ENCODE data around the gene ZSWIM6.

ZSWIM6 gene

GRCh38 chr5:61447780-61448495 is 115.9 kb downstream of the ZSWIM6 start:
- no peak for DNase-seq

- no peak for DNase-seq
Measured at GRCh38 chr5:61449804-61450492, 117.9 kb downstream of the ZSWIM6 start.

- no peak for DNase-seq
Measured at GRCh38 chr5:61450493-61451279, 118.6 kb downstream of the ZSWIM6 start.

- no peak for DNase-seq
Measured at GRCh38 chr5:61455179-61456006, 123.3 kb downstream of the ZSWIM6 start.

- DNase-seq: no peak
Measured at GRCh38 chr5:61460471-61460870, 128.4 kb downstream of the ZSWIM6 start.

- no peak for DNase-seq
Measured at GRCh38 chr5:61461417-61461816, 129.4 kb downstream of the ZSWIM6 start.

GRCh38 chr5:61461926-61462325 is 129.9 kb downstream of the ZSWIM6 start:
- no peak for DNase-seq

- DNase-seq: no peak
Measured at GRCh38 chr5:61463596-61463995, 131.5 kb downstream of the ZSWIM6 start.

GRCh38 chr5:61464512-61464911 is 132.5 kb downstream of the ZSWIM6 start:
- DNase-seq: no peak

- DNase-seq: no peak
Measured at GRCh38 chr5:61465066-61465465, 133.0 kb downstream of the ZSWIM6 start.

GRCh38 chr5:61465496-61465895 is 133.4 kb downstream of the ZSWIM6 start:
- no peak for DNase-seq

GRCh38 chr5:61466017-61466416 is 134.0 kb downstream of the ZSWIM6 start:
- DNase-seq: no peak

GRCh38 chr5:61467766-61468482 is 135.9 kb downstream of the ZSWIM6 start:
- DNase-seq: no peak

- DNase-seq: no peak
Measured at GRCh38 chr5:61468483-61468865, 136.4 kb downstream of the ZSWIM6 start.

- no peak for DNase-seq
Measured at GRCh38 chr5:61471352-61471751, 139.3 kb downstream of the ZSWIM6 start.

- DNase-seq: no peak
Measured at GRCh38 chr5:61472172-61472958, 140.3 kb downstream of the ZSWIM6 start.

- DNase-seq: no peak
Measured at GRCh38 chr5:61474746-61475145, 142.7 kb downstream of the ZSWIM6 start.

GRCh38 chr5:61477788-61478187 is 145.7 kb downstream of the ZSWIM6 start:
- no peak for DNase-seq

GRCh38 chr5:61479850-61480614 is 148.0 kb downstream of the ZSWIM6 start:
- no peak for DNase-seq

- no peak for DNase-seq
Measured at GRCh38 chr5:61482980-61483379, 150.9 kb downstream of the ZSWIM6 start.
